ENCODE measurements around the gene SARNP.

The SARNP gene

GRCh38 chr12:55861871-55862270 lies 44.3 kb upstream of the SARNP start:
- H3K27ac ChIP-seq (ENCODE audit: low read length), result no peak overlapping the region
- no peak for TF ChIP-seq CTCF (IDR thresholded peaks at IDR 0.05; ENCODE audit: low read depth, low read length)
- TF ChIP-seq EZH2phosphoT487 (IDR thresholded peaks at IDR 0.05; ENCODE audit: low read depth), result no peak
- no peaks in the 10 kb centered on the region for H3K79me2 ChIP-seq (ENCODE audit: low read length)
- H2AFZ ChIP-seq (ENCODE audit: low read depth, low read length), result no peak overlapping the region
- H3K4me2 ChIP-seq (ENCODE audit: low read length), result no peak overlapping the region
- H3K36me3 ChIP-seq (replicated peaks; ENCODE audit: low read depth, low read length), result no peaks in the 10 kb centered on the region
- H3K4me1 ChIP-seq (ENCODE audit: low read length), result no peaks in the 10 kb centered on the region
- H3K27me3 ChIP-seq (ENCODE audit: low read depth, low read length), result no peaks in the 10 kb centered on the region
- H3K9me3 ChIP-seq (ENCODE audit: insufficient read depth, low read length), result peaks cover 4% of the 10 kb centered on the region; the same call in 1 of the 2 replicates
- no peak overlapping the region for H3K9ac ChIP-seq (ENCODE audit: low read length)
- no peaks in the 10 kb centered on the region for H4K20me1 ChIP-seq (ENCODE audit: insufficient read depth, low read length)
- H3K4me3 ChIP-seq (ENCODE audit: low read length), result no peak overlapping the region

- Histone ChIP-seq H3K27me3 (ENCODE audit: low read depth, low read length) (no peaks in the 10 kb centered on the region), H3K4me1 (ENCODE audit: low read length) (no peaks in the 10 kb centered on the region), H2AFZ (ENCODE audit: low read depth, low read length) (no peak overlapping the region), H3K4me3 (ENCODE audit: low read length) (no peak overlapping the region), H4K20me1 (ENCODE audit: insufficient read depth, low read length) (no peaks in the 10 kb centered on the region), H3K4me2 (ENCODE audit: low read length) (no peak overlapping the region), H3K79me2 (ENCODE audit: low read length) (no peaks in the 10 kb centered on the region), H3K27ac (ENCODE audit: low read length) (no peak overlapping the region), H3K9me3 (ENCODE audit: insufficient read depth, low read length) (peaks cover 4% of the 10 kb centered on the region; the same call in 1 of the 2 replicates), H3K9ac (ENCODE audit: low read length) (no peak overlapping the region), H3K36me3 (replicated peaks; ENCODE audit: low read depth, low read length) (no peaks in the 10 kb centered on the region)
- no peak for TF ChIP-seq CTCF (IDR thresholded peaks at IDR 0.05; ENCODE audit: low read depth, low read length)
- TF ChIP-seq EZH2phosphoT487 (IDR thresholded peaks at IDR 0.05; ENCODE audit: low read depth), result no peak
Observed at GRCh38 chr12:55861396-55861795, 43.9 kb upstream of the SARNP start.

GRCh38 chr12:55852740-55853139 lies 35.2 kb upstream of the SARNP start:
- H3K79me2 ChIP-seq (ENCODE audit: low read length), result no peaks in the 10 kb centered on the region
- peaks cover 25% of the 10 kb centered on the region for H3K27me3 ChIP-seq (ENCODE audit: low read depth, low read length)
- H2AFZ ChIP-seq (ENCODE audit: low read depth, low read length), result no peak overlapping the region
- no peak overlapping the region for H3K9ac ChIP-seq (ENCODE audit: low read length)
- H3K27ac ChIP-seq (ENCODE audit: low read length), result no peak overlapping the region
- H3K4me2 ChIP-seq (ENCODE audit: low read length), result no peak overlapping the region
- no peak overlapping the region for H3K4me3 ChIP-seq (ENCODE audit: low read length)
- H3K36me3 ChIP-seq (replicated peaks; ENCODE audit: low read depth, low read length), result no peaks in the 10 kb centered on the region
- TF ChIP-seq EZH2phosphoT487 (IDR thresholded peaks at IDR 0.05; ENCODE audit: low read depth) (no peak), CTCF (IDR thresholded peaks at IDR 0.05; ENCODE audit: low read depth, low read length) (no peak)
- no peaks in the 10 kb centered on the region for H3K9me3 ChIP-seq (ENCODE audit: insufficient read depth, low read length)
- H3K4me1 ChIP-seq (ENCODE audit: low read length), result no peaks in the 10 kb centered on the region
- no peaks in the 10 kb centered on the region for H4K20me1 ChIP-seq (ENCODE audit: insufficient read depth, low read length)

GRCh38 chr12:55850893-55851292 lies 33.4 kb upstream of the SARNP start:
- Histone ChIP-seq H3K9me3 (ENCODE audit: insufficient read depth, low read length) (no peaks in the 10 kb centered on the region), H3K4me3 (ENCODE audit: low read length) (no peak overlapping the region), H3K4me1 (ENCODE audit: low read length) (no peaks in the 10 kb centered on the region), H3K27ac (ENCODE audit: low read length) (no peak overlapping the region), H2AFZ (ENCODE audit: low read depth, low read length) (no peak overlapping the region), H3K27me3 (ENCODE audit: low read depth, low read length) (peaks cover 30% of the 10 kb centered on the region), H3K79me2 (ENCODE audit: low read length) (no peaks in the 10 kb centered on the region), H4K20me1 (ENCODE audit: insufficient read depth, low read length) (no peaks in the 10 kb centered on the region), H3K4me2 (ENCODE audit: low read length) (no peak overlapping the region), H3K9ac (ENCODE audit: low read length) (no peak overlapping the region), H3K36me3 (replicated peaks; ENCODE audit: low read depth, low read length) (no peaks in the 10 kb centered on the region)
- TF ChIP-seq CTCF (IDR thresholded peaks at IDR 0.05; ENCODE audit: low read depth, low read length) (no peak), EZH2phosphoT487 (IDR thresholded peaks at IDR 0.05; ENCODE audit: low read depth) (no peak)
